HG02973 (cell line): ENCODE results near the gene NCKAP5.

ENCODE experiments used
- ATAC-seq: cut with Tn5 transposase; IDR thresholded peaks from one replicate; pipeline ENCODE4 v1.9.1; 2021; ENCODE audit warnings: moderate library complexity; ENCODE audit not compliant: unreplicated experiment

The NCKAP5 gene

GRCh38 chr2:132915812-132916549, 652.3 kb downstream of the NCKAP5 start:
- ATAC-seq, result no peak

- no peak for ATAC-seq
These were observed 656.2 kb downstream of the NCKAP5 start for GRCh38 chr2:132911726-132912724.

- no peak for ATAC-seq
These were observed 657.8 kb downstream of the NCKAP5 start for GRCh38 chr2:132910432-132910831.

- ATAC-seq, result no peak
These were observed 658.8 kb downstream of the NCKAP5 start for GRCh38 chr2:132909427-132909826.

GRCh38 chr2:132904142-132904842, 664.0 kb downstream of the NCKAP5 start:
- ATAC-seq, result no peak

- ATAC-seq, result no peak
These were observed 665.6 kb downstream of the NCKAP5 start for GRCh38 chr2:132902626-132903025.

GRCh38 chr2:132901661-132902060, 666.6 kb downstream of the NCKAP5 start:
- no peak for ATAC-seq

GRCh38 chr2:132897111-132897510, 671.2 kb downstream of the NCKAP5 start:
- ATAC-seq, result no peak

GRCh38 chr2:132896073-132896472, 672.2 kb downstream of the NCKAP5 start:
- no peak for ATAC-seq

- no peak for ATAC-seq
These were observed 676.8 kb downstream of the NCKAP5 start for GRCh38 chr2:132891498-132891897.

- no peak for ATAC-seq
These were observed 681.7 kb downstream of the NCKAP5 start for GRCh38 chr2:132886574-132886973.

GRCh38 chr2:132884705-132885104, 683.6 kb downstream of the NCKAP5 start:
- no peak for ATAC-seq

GRCh38 chr2:132884292-132884691, 684.0 kb downstream of the NCKAP5 start:
- ATAC-seq, result no peak

GRCh38 chr2:132883430-132883829, 684.8 kb downstream of the NCKAP5 start:
- ATAC-seq, result no peak

GRCh38 chr2:132881546-132881945, 686.7 kb downstream of the NCKAP5 start:
- ATAC-seq, result no peak

- no peak for ATAC-seq
These were observed 690.3 kb downstream of the NCKAP5 start for GRCh38 chr2:132877923-132878322.

GRCh38 chr2:132876745-132877391, 691.4 kb downstream of the NCKAP5 start:
- no peak for ATAC-seq

- ATAC-seq, result no peak
These were observed 693.1 kb downstream of the NCKAP5 start for GRCh38 chr2:132875193-132875592.

GRCh38 chr2:132873738-132874137, 694.5 kb downstream of the NCKAP5 start:
- no peak for ATAC-seq

- no peak for ATAC-seq
These were observed 696.4 kb downstream of the NCKAP5 start for GRCh38 chr2:132871831-132872230.

GRCh38 chr2:132863961-132864360, 704.3 kb downstream of the NCKAP5 start:
- ATAC-seq, result no peak
